Activated CD8-positive, alpha-beta memory T cell treated with anti-CD3 and anti-CD28 coated beads for 24 hours (primary cell): ENCODE data around the gene NCAN.
"Not testable (repeated sequence)": the region's sequence is repeated elsewhere in the genome, so short reads cannot be mapped to it uniquely, and the experiment has no call there.

ENCODE experiments used
- DNase-seq: peaks from one replicate; pipeline ENCODE4 v3.0.0-alpha.2; 2020

The NCAN gene

DNA sequence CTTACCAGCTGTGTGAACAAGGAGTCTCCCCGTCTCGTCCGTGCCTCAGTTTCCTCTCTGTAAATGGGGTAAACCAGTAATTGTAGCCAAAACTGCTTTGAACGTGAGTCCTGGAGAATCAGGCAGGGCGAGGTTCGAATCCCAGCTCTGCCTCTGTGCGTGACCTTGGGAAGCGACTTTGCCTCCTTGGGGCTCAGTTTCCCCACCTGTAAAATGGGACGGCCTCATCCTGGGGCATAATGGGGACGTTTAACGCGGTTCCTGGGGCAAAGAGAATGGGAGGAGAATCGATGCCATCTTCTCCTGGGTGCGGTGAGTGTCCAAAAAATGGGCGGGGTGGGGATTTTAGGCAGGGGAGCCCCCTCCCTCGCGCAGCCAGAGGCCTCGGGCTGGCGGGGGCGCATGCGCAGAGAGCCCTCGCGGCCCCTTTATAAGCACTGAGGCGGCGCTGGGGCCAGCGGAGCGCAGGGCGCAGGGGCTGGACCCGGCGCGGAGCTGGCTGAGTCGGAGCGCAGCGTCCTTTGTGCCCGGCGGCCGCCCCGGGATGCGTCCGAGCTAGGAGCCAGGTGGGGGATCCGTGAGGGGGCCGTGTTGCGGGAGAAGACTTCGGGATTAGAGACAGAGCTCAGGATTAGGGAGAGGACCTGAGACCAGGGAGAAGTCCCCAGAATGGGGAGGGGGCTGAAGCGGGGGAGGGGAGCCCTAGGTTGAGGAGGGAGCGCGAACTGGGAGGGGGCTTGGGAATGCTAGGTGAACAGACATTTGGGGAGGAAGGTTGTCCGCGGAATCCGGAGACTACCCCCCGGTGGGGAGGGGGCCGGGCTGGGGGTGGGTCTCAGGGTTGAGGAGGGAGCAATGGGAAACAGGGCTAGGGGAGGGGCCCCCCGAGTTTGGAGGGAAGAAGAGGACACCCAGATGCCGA is at the start of gene NCAN:
Gene NCAN (plus strand): TSS at position 460 of the 922 bp plus-strand sequence. CDS start 4,996 bp downstream, outside the sequence.
- no peak for DNase-seq

DNA sequence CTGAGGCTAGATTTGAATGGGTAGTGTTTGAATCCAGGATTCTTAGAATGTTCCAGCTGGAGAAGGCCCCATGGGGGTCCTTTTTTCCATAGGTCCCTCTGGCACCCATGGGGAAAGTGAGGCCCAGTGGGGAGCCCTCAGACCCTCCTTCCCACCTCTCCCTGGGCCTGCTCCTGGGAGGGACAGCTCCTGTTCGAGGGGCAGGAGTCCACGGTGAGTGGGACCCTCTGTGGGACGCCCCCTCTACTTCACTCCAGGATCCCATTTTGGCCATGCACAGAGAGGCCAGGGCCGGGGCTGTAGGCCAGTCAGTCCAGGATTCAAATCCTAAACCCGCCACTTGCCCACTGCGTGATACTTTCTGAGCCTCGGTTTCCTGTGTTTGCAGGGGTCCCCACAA is 49.3 kb upstream of the NCAN start:
- no peak for DNase-seq

DNA sequence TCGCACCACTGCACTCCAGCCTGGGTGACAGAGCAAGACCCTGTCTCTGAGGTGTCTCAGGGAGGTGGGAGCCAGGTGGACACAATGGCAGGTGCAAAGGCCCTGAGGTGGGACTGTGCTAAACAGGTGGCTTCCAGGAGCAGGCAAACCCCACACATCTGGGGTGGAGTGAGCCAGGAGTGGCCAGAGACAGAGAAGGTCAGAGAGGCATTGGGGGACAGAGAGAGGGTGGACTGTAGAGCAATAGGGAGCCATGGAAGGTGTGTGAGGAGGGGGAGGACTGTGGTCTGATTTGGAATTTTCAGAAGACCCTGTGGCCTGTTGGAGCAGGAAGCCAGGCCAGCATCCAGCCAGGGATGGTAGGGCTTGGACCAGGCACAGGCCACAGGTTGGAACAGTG is 46.4 kb upstream of the NCAN start:
- no peak for DNase-seq

DNA sequence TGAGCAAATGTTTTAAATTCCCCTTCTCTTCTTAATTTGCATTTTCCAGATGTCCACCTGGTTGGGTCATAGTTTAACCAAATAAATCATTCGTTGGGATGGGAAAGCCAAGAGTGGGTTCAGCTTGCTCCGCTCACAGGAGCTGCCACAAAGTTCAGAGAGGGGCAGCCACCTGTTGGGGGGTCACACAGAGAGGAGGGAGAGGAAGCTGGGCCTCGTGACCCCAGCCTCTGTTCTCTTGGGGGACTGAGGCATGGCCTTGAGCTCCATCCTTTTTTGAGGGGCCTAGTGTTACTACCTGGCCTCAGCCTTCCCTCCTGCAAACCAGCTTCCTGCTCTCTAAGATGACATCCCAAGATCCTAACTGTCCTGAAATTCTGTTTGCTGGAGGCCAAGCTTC is 44.1 kb upstream of the NCAN start:
- no peak for DNase-seq

DNA sequence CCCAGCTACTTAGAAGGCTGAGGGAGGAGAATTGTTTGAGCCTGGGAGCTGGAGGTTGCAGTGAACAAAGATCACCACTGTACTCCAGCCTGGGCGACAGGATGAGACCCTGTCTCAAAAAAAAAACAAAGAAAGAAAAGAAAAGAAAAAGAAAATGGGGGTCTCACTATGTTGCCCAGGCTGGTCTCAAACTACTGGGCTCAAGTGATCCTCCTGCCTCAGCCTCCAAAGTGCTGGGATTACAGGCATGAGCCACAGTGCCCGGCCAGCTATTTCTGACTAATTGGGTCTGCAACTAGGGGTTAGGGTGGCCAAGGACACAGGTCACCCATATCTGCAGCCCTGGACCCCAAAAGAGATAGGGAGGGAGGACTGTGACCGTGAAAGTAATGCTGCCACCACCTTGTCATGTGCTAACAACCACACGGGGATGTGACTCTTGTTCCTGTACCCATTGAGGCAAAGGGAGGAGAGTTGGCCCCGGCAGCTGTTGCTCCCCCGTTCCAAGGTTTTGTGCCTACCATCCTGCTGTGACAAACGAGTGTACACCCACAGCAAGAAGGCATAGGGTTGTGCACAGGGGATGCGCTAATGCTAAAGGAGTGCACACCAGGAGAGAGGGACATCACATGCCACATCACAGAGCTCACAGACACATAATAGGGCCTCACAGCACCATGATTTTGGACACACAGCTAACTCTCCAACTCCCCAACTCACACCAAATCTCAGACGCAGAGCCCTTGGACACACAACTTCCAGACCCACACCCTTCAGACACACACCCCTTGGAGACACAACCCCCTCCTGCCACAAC is 42.3 kb upstream of the NCAN start:
- no peak for DNase-seq

DNA sequence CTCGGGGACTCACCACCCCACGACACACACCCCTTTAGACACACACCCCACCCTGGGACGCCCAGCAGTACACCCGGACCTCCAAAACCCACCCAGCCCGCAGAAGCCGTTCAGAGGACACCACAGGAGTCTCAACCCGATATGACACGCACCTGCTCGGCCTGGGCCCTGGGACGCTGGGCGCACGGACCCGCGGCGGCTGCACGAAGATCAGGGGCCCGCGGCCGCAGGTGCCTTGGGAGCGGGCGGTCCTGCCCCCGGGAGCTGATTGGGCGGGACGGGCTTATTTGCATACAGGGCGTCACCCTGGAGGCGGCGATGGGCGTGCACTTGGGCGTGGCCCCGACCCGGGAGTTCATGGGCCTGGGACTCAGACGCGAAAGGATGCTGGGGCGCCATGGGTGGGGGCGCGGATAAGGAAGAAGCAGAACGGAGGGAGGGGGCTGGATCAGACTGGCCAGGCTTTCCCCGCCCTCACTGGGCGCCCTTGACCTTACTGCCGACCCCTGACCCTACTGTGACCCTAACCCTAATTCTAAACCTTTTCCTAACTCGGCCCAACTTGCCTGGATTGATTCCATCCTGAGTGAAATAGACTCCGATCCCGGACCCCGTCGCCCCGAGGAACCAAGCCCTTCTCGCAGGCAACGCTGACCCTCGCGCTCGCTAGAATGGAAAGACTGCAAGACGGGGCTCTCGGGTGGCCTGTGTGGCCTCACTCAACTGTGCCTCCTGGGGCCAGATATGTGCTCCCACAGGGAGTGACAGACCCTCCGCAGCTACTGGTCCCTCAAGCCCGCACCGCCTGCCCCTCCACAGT is 41.5 kb upstream of the NCAN start, which contains the start of gene MEF2B:
Gene MEF2B (minus strand): TSS at position 211 of the 820 bp plus-strand sequence. CDS start 19,528 bp downstream, outside the sequence.
- peak; percentile 90 for DNase-seq

DNA sequence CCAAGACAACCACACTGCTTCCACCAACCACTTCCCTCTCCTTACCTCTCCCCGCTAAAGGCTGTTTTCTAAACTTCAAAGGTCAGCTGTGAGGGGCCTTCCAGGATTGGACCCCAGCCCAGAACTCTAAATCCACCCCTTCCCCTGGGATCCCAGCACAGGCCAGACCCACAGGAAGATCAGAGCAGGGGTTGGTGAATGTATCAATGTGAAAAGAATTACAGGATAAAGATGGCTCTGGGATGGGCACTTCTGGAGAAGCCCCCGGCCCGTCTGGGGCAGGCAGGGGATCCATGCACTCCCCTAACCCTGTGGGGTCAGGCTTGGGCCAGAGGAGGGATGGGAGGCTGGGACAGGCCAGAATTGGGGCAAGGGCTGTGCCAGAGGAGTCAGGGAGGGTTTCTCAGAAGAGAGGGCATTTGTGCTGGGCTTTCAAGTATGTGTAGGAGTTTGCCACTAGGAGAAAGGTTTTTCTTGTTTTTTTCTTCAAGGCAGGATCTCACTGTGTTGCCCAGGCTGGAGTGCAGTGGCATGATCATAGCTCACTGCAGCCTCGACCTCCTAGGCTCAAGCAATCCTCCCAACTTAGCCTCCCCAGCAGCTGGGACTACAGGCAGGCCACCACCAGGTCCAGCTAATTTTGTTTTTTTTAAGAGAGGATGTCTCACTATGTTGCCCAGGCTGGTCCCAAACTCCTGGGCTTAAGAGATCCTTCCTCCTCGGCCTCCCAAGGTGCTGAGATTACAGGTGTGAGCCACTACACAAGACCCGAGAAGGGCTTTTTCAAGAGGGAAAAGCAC is 40.7 kb upstream of the NCAN start:
- DNase-seq = no peak

DNA sequence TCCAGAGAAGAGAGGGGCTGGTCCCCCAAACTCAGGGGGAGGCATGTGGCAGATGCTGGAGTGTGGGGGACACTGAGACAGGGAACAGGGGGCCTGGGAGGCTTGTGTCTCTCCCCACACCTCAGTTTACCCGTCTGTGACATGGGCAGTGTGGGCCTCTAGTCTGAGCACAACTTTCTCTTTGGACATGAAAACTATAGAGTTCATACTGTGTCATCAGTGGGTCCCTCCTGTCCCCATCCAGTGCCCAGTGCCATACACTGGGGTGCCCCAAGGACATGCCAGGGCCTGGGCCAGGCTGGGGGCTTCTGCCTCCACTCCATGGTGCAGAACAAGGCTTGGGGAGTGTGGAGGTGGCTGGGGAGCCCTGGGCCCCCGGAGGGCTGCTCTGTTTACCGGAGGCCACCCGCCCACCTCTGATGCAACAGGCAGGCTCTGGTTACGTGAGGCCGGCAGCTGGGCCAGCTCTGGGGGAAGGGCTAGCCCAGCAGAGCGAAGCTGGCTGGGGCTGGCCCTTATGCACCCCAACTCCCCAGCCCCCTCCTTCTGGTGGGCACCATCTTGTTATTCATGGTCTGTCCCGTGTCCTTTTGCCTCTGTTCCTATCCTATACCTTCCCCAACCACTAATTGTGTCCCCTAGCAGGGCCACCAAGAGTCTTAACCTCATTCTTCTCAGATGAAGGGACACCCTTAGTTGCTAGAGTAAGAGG is 39.8 kb upstream of the NCAN start:
- no peak for DNase-seq

DNA sequence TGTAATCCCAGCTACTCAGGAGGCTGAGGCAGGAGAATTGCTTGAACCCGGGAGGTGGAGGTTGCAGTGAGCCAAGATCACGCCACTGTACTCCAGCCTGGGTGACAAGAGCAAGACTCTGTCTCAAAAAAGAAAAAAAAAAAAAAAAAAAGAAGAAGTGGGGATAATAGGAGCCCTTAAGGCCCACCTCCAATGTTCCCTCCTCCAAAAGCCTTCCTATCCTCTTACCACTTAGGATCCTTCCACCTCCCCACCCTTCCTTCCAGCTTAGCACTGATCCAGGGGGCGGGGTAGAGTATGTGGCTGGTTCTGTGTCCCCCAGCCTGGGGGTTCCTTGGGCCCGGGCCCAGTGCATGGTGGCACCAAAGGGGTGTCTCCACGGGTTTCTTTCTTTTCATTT is 38.5 kb upstream of the NCAN start:
- not testable (repeated sequence) for DNase-seq

DNA sequence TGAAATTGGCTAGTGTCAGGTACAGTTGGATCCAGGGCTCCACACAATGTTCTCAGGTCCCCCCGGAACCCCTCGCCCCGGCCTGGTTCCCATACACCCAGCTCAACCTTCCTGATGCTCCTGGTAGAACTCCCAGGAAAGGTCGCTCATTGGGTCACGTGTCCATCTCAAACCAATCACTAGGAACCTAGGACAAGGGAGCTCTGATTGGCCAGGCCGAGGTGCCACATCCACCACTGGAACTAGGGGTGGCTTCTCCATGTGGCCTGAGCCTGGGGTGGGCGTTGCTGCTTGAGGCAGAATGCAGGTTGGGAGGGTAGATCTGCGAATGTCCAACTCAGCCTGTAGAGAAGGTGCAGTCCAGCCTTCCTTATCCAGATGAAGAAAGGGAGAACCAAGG is 34.8 kb upstream of the NCAN start:
- DNase-seq = no peak

DNA sequence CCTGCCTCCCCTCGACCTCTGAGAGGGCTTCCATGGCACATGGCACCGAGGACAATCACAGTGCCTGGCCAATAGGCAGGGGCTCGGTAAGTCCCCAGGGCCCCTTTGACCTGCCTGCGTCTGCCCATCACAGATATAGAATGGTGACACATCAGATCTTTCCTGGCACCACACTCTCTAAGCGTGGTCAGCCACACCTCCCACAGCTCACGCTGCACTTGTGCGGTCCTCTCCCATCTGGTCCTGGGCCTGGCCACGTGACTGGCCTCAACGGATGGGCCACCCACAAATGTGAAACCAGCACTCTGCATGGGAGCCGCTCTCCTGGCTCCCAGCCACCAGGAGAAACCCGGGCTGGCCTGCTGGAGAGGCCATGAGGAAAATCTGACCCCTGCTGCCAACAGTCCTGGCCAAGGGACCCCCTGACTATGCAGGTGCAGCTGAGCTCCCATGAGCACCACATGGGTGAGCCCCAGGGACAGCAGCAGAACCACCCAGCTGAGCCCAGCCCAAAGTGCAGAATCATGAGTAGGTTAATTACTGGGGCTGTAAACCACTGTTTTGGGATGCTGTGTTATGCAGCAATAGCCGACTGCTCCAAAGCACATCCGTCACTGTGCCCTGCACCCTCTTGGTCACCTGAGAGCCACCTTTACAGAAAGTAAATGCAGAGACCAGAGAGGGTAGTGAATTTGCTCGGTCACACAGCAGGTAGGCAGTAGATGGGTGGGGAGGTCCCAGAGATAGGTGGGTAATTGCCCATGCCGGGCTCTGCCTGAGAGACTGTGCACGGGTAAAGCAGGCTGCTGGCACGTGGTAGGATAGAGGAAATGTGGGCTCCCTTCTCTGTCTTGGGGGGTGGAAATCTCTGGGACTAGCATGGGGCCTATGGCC is 32.0 kb upstream of the NCAN start:
- no peak for DNase-seq

DNA sequence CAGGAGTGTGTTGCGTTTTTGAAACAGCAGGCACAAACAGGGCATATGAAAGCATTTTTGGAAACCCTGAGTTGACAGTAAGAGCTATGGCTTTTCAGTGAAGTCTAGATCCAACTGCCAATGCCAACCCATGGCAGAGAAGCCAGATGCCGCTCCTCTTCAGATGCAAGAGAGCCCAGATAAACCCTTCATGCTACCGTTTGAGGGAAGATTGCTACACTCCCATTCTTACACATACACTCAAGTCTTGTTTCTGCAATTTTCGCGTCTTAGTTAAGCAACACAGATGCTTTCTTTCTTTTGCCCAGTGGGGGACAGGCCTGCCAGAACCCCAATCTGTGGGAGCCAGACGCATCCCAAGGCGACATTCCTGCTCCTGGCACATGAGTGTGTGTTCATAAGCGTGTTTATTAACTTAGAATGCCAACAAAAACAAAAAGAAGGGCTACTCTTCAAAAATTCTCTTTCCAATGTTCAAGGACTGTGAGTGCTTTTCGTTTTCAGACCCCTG is 30.2 kb upstream of the NCAN start:
- no peak for DNase-seq

DNA sequence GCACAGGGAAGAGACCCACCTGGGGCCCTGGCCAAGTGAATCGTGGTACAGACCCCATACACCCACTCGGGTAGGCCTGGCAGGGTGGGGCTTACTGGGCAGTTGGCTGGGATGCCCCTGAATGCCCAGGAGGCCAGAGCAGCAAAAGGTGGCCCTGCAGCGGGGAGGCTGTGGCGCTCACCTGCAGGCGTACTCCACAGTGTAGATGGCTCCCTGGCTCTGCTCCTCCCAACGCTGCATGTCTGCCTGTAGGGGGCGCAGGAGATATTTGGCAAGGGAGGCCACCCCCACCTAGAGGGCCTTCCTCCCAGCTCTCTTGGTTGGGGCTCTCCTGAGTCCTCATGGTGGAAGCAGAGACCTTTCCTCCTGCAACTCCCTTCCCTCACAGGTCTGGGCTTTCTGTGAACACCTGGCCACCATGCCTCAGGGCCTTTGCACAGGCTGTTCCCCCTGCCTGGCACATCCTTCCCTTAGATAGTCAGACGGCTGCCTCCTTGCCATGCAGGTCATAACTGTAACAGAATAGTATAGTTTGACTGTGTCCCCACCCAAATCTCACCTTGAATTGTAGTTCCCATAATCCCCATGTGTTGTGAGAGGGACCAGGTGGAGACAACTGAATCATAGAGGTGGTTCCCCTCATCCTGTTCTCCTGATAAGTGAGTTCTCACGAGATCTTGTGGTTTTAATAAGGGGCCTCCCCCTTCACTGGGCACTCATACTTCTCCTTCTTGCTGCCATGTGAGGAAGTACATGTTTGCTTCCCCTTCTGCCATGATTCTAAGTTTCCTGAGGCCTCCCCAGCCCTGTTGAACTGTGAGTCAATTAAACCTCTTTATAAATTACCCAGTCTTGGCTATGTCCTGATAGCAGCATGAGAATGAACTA is 25.7 kb upstream of the NCAN start:
- peak; percentile 82 for DNase-seq

DNA sequence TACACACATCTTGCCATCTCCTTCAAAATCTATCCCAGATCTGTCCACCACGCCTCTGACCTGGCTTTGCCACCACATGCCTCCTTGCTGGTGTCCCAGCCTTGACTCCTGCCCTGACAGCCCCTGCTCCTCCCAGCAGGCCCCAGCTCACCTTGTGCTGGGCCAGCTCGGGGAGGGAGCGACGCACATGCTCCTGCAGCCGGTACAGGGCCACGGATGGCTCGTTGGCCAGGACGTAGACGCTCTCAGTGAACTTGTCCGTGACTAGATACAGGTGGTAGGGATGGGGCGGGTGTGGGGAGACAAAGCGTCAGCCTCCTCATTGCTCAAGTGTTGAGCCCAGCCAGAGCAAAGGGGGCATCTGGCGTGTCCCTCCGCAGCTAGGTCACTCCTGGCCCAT is 25.0 kb upstream of the NCAN start:
- no peak for DNase-seq

DNA sequence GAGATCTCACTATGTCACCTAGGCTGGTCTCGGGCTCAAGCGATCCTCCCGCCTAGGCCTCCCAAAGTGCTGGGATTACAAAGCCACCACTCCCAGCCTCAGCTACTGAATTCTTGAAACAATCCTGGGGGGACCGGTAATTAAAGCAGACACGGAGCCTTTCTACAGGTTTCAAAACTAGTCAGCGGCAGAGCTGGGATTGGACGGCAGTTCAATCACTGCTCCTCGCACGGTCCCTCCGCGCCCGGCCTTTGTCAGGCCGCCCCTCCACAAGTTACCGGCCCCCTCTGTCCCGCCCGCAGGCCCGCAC is 20.0 kb upstream of the NCAN start:
- no peak for DNase-seq

DNA sequence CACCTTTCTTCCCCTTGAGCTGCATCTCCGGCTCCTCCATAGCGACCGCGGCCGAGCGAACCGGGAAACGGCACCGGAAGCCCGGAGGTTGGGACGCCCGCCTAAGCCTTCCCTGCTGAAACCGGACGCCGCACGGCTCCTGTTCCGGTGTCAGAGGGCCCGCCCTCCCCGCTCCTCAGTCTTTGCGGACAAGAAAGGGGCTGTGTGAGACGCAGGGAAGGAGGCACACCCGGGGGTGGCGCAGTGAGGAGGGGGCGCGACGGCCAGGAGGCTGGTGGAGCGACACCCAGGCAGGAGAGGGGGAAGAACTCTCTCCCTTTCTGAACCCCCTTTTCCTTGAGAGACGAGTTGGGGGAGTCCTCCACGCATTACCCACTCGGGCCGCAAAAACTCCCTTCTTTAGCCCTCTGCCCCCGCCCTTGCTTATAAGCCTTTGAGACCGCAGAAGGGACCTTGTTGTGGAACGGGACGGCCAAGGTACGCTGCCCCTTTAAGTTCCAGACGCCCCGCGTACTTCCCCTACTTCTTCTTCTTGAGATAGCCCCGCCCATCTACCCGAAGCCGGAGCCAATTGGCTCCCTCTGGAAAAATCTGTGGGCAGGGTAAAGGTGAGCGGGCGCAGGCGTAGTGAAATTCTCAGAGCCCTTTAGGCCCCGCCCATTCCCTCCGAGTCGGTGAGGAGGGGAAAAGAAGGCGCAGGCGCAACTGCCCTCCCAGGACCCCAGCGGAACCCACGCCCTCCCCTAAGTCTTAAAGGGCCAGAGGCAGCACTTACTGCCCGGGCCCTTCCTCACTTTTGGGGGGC is 19.5 kb upstream of the NCAN start, which contains the start of the genes BORCS8 and RFXANK:
Gene BORCS8 (minus strand): TSS at position 75 of the 805 bp plus-strand sequence. CDS start 35 bp downstream, at position 40.
Gene RFXANK (plus strand): TSS at position 181 of the 805 bp plus-strand sequence. CDS start 1,689 bp downstream, outside the sequence.
- DNase-seq = peak; percentile 96

DNA sequence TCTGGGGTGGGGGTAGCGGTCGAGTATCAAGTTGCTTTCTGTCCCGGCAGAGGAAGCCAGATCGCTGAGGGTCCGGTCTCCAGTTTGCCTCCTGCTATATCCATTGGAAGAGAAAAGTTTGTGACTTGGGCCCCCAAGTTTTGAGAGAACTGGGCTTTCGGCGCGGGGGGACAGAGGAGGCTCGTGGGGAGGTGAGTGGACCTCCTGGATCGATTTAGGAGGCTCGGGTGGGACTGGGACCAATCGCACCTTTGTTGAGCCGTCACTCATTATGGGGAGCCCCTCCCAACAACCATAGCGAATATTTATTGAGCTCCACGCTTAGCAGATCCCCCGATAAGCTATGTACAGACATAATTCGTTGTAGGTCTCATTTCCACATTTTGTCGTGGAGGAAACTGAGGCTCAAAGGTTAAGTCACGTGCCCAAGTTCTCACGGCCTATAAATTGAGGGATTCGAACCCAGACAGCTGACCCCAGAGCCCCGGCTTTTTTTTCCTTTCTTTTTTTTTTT is 18.8 kb upstream of the NCAN start:
- DNase-seq = no peak

DNA sequence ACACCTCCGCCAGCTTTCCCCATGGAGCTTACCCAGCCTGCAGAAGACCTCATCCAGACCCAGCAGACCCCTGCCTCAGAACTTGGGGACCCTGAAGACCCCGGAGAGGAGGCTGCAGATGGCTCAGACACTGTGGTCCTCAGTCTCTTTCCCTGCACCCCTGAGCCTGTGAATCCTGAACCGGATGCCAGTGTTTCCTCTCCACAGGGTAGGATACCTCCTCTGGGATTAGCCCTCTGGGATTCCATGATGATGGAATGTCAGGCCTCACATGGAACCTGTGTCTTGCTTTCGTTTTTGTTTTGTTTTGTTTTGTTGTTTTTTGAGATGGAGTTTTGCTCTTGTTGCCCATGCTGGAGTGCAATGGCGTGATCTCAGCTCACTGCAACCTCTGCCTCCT is 17.8 kb upstream of the NCAN start:
- no peak for DNase-seq
